Endometrium (tissue), 2 donors: ENCODE measurements around the gene FADS6.
"Not testable (repeated sequence)": the region's sequence is repeated elsewhere in the genome, so short reads cannot be mapped to it uniquely, and the experiment has no call there.

Experiments
- FAIRE-seq: peaks from 2 replicates; lab custom pipeline; 2012; peaks lifted over from hg19 to GRCh38; lab: Jason Lieb, UNC
- donor health status: control.
- donor health status: control.

FADS6 gene

GRCh38 chr17:74920642-74921025 is 27.2 kb upstream of the FADS6 start:
- no peak for FAIRE-seq

- no peak for FAIRE-seq
Measured at GRCh38 chr17:74920306-74920620, 26.8 kb upstream of the FADS6 start.

- FAIRE-seq = no peak
Measured at GRCh38 chr17:74919440-74920305, 26.2 kb upstream of the FADS6 start.

- FAIRE-seq = no peak
Measured at GRCh38 chr17:74918906-74919305, 25.5 kb upstream of the FADS6 start.

- FAIRE-seq = no peak
Measured at GRCh38 chr17:74917430-74917829, 24.0 kb upstream of the FADS6 start.

- no peak for FAIRE-seq
Measured at GRCh38 chr17:74916851-74917199, 23.4 kb upstream of the FADS6 start.

GRCh38 chr17:74916136-74916850 is 22.9 kb upstream of the FADS6 start:
- FAIRE-seq = no peak

GRCh38 chr17:74911423-74911822 is 18.0 kb upstream of the FADS6 start:
- FAIRE-seq = not testable (repeated sequence)

GRCh38 chr17:74909097-74909496 is 15.7 kb upstream of the FADS6 start:
- not testable (repeated sequence) for FAIRE-seq

- FAIRE-seq = no peak
Measured at GRCh38 chr17:74907012-74907411, 13.6 kb upstream of the FADS6 start.

- FAIRE-seq = not testable (repeated sequence)
Measured at GRCh38 chr17:74906214-74906793, 12.9 kb upstream of the FADS6 start.

- FAIRE-seq = no peak
Measured at GRCh38 chr17:74904687-74905409, 11.4 kb upstream of the FADS6 start.

- FAIRE-seq = no peak
Measured at GRCh38 chr17:74903671-74904070, 10.2 kb upstream of the FADS6 start.

GRCh38 chr17:74903034-74903433 is 9.6 kb upstream of the FADS6 start:
- no peak for FAIRE-seq

- no peak for FAIRE-seq
Measured at GRCh38 chr17:74901353-74902135, 8.1 kb upstream of the FADS6 start.

- FAIRE-seq = no peak
Measured at GRCh38 chr17:74900208-74900607, 6.8 kb upstream of the FADS6 start.

- FAIRE-seq = no peak
Measured at GRCh38 chr17:74898376-74898946, 5.0 kb upstream of the FADS6 start.

- no peak for FAIRE-seq
Measured at GRCh38 chr17:74893936-74894671, 671 bp upstream of the FADS6 start.

- no peak for FAIRE-seq
Measured at GRCh38 chr17:74892013-74892841, 1.2 kb downstream of the FADS6 start.

- FAIRE-seq = no peak
Measured at GRCh38 chr17:74890554-74890953, 2.9 kb downstream of the FADS6 start.
